Measurements from ENCODE around the gene PRPSAP1.
"Not testable (repeated sequence)": the region's sequence is repeated elsewhere in the genome, so short reads cannot be mapped to it uniquely, and the experiment has no call there.

Gene PRPSAP1

DNA sequence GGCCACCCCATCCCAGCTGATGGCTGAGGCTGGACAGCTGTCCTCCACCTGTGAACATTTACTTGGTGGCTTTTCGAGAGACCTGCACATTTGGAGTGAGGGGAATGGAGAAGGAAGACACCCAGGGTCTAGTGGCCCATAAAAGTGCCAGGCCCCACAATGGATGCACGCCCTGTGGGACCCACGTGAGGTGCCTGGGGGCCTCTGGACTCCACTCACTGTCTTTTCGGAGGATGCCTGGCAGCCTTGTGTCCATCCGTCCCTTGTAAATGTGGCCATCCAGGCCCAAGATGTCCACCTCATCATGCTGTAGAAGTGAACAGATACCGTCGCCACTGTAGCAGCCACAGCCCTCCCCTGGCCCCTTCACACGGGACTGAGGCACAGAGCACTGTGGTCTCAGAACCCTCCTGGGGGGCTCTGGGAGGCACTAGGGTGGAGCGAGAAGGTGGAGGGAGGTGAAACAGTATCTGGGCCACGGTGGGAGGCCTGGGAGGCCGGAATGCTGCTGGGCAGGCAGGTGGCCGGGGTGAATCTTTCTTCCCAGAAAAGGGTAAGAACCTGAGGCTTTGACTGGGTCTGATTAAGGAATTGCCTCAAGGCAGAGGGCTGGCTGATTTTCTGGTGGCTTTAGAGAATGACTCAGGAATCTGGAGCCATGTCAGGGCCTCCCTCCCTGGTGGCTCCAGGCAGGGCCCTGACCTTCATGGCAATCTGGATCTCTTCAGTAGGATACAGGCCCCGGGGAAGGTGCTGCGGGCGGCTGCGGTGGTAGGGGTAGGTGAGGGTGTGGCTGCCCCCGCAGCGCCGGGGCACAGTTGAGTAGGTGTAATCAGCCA is 77.0 kb downstream of the PRPSAP1 start:
- DNase-seq (ENCODE audit: low spot score): peak; percentile 40

DNA sequence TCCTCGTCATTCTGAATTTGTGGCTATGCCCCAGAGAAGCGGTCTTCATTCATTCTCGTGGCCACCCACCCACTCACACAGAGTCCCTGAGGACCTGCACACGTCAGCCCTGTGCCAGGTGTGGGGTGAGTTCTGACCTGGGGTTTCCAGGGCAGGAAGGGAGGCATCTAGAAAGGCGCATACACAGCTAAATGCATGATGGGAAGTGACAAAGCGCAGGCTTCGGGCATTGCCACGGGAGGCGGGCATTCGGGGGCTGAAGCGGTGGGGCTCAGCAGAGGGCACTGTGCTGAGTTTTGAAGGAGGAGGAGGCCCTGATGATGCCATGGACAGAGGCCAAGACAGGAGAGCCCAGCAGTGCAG is 77.7 kb downstream of the PRPSAP1 start:
- DNase-seq (ENCODE audit: low spot score): no peak

DNA sequence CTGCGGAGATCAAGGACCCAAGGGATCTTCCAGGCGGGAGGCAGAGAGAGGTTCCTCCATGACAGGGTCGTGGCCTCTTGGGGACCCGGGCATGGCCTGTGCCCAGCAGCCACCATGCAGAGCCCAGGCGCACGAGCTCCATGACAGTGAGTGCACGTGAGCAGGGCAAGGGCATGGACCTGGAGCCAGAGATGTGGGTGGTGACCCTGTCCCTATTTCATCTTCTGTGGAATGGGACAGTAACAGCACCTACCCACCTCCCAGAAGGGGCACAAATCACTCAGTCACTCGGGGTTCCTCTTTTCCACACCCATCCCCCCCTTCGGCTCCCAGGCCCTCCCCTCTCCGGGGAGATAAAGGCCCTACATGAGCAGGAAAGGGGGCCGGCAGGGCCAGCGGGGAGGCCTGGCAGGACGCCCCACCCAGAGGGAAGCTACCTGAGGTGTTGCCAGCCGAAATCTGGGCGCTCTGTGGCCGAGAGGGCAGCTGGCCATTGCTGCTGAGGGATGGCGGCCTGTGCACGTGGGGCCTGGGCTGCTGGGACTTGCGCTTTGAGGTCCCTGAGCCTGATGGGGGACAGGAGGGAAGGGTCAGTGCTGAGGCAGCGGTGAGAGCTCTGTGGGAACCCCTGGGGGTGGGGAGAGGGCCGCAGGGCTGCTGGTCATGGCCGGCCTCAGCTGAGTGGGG is 78.2 kb downstream of the PRPSAP1 start:
- DNase-seq (ENCODE audit: low spot score): no peak

DNA sequence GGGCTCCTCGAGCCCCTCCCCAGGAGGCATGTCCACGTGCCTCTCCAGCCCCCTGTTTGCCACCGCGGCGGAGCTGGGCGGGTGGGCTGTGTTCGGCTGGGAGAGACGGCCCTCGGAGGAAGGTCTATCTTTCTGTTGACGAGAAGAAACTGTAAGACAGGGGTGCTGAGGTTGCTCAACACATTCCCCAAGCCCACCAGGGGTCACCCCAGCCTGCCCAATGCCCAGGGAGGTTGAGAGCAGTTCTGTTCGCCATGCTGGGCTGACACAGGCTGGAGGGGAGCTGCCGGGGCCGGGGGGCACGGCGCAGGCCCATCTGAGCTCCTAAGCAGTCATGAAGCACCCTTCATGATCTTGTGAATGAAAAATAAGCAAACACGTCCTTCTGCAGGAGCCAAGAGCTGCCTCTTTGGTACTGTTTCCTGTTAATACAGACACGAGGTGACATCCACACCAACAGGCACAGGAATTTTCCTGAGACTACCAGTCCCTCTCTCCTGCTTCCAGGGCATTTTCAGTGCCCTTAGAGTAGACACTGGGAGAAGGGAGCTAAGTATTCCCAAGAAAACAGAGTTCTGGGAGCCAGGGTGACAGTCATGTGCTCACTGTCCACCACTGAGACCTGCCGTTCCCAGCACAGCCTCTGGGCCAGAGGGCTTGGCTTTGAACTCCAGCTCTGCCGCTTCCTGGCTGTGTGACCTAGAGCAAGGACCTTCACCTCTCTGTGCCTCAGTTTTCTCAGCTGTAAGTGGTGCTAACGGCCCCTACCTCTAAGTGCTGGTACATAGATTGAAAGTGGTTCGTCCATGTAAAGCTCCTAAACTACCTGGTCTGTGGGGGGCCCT is 79.4 kb downstream of the PRPSAP1 start:
- DNase-seq (ENCODE audit: low spot score): no peak

DNA sequence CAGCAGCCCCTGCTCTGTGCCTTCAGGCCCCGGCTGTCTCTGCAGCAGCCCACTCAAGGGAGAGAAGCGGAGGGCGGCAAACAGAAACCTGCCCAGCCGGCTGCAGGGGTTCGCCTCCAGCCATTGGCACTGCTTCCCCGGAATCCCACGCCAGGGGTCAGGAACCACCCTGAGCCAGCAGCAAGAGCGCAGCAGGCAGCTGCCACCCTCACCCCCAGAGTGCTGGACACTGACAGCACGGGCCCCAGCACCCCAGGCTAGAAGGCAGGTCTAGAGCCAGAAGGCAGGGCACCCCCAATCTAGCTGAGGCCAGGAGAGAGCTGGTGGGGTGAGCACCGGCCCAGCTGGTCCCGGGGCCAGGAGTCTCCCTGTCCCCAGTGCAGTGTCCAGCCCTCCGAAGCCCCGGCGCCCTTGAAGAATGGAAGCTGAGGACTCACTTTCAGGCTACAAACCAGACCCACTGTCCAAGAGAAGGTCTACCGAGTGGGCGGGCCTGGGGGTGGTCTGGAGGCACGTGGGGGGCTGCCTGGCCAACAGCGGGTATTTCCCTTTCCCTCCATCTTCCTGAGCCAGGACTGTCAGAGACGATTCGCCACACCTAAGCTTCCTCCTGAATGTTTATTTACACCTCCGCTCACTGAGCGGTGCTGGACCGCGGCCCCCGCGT is 80.1 kb downstream of the PRPSAP1 start:
- no peak for DNase-seq (ENCODE audit: low spot score)

DNA sequence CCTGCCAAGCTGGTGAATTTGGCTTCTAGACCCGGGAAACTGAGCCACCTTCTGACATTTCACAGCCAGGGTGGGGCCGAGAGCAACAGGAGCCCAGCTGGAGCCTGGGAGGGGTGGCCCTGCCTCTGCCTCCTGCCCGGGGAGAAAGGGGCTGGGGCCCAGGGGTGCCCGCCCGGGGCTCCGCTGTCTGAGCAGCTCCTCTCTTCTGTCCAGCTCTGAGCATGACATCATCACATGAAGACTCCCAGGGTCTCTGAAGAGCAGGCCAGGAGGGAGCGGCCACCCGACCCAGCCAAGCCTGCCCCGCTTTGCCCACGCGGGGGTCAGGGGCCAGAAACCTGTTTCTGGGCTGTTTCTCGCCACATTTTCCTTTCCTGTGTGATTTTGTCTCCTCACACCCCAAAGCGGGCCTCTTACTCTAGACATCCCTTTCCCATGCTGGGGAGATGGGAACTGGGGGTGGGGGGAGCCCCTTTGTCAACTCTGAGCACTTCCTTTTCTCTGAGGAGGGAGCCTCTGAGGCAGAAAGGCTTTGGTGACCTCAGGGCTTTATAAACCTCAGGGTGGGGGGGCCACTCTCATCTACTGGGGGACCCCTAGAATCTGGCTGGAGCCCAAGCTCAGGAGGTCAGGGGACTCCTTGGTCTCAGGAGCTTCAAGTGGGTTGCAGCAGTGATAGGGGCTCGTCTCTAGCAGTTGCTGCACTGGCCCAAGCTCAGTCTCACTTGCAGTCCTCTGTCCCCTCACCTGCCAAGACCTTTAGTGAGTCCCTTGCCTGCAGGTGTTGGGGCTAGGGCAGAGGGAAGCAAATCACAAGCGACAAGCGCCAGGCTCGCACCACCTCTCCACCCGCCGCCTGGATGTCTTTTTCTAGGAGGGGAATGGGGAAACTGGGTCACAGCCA is 80.9 kb downstream of the PRPSAP1 start:
- DNase-seq (ENCODE audit: low spot score): no peak

DNA sequence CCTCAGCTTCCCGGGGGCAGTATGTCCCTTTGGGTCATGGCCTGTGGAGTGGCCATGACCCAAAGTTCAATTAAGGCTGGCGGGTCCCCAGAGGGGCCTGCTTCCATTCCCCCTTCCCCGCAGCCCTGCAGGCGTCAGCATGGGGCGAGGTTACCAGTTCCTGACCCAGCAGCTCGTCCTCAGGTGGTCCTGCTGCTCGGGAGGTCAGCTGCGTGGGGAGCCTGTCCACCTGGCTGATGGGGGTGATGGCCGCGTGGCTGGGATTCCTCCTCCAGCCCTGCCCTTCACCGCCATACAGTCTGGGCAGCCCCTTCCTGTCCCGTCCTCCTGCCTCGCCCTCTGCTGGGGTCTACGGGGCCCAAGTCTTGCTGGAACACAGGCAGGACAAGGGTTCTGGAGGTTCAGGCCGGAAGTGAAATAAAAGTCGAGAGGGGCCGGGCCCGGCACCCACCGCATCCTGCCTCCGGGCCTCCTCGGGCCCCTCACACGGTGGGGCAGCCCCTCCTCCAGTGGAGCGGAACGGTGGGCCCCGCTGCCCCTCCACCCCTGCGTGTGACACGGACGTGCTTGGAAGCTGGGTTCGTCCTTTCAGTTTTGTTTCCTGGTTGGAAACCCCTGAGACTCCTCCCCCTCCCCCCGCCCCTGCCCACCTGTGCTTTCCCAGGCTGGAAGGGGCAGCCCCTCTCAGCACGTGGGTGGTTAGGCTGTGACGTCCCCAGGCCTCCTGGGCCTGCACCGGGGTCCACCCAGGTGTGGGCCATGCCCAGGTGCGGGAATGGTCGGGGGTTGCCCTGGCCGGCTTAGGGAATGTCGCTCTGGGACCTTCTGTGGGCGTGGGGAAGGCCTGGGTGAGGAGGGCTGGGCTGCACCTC is 81.8 kb downstream of the PRPSAP1 start:
- DNase-seq (ENCODE audit: low spot score): peak; percentile 63

DNA sequence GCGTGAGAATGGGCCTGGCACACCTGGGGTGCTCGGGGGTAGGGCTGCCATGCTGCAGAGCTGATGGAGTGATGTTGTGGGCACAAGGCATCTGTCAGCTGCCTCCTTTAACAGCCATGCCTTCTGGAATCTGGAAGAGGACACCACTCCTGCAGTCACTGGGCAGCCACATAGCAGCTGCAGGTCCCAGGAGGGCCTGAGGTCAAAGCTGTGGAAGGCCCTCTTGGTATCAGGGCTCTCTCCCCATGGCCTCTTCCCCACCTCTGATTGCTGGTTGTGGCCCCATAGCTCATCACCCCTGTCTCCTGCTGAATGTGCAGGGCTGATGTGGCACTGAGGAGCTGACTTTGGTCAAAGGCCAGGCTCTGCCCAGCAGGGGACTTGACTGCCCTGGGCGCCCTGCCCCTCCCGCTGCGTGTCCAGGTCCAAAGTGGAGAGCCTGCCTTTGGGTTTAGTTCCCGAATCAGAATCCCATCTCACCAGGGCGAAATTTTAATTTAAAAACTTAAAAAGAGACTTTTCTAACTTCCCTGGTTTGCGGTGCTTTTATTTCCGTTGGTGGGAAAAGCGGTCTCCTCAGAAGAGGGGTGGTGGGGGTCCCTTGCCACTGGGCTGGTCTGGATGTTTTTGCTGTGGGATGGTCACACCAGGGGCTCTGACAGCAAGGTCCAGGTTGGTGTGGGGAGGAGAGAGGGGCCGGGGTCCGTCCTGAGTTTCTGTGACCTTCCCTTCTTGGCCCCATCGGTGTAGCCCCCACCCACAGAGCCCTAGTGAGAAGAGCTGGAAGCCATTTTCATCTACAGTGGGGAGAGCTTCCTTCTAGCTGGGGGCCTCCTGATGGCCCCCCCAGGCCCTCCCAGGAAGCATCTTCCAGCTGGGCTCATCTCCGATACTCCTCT is 82.7 kb downstream of the PRPSAP1 start:
- DNase-seq (ENCODE audit: low spot score): no peak

DNA sequence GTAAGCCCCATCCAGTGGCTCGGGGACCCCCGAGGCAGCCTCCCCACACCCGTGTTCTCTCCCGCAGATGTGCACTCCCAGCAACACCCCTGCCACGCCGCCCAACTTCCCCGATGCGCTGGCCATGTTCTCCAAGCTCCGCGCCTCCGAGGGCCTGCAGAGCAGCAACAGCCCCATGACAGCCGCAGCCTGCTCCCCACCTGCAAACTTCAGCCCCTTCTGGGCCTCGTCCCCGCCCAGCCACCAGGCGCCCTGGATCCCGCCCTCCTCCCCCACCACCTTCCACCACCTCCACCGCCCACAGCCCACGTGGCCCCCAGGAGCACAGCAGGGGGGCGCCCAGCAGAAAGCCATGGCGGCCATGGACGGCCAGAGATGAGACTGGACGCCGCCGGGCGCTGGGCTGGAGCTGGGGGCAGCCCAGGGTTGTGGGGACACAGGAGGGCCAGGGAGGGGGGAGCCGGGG is 83.6 kb downstream of the PRPSAP1 start:
- no peak for DNase-seq (ENCODE audit: low spot score)

- no peak for DNase-seq (ENCODE audit: low spot score)
These were observed 84.4 kb downstream of the PRPSAP1 start for GRCh38 chr17:76268991-76269981.

- DNase-seq (ENCODE audit: low spot score): peak; percentile 69
These were observed 85.5 kb downstream of the PRPSAP1 start for GRCh38 chr17:76268015-76268749.

GRCh38 chr17:76267581-76268001 is 86.1 kb downstream of the PRPSAP1 start:
- not testable (repeated sequence) for DNase-seq (ENCODE audit: low spot score)

- no peak for DNase-seq (ENCODE audit: low spot score)
These were observed 86.6 kb downstream of the PRPSAP1 start for GRCh38 chr17:76267051-76267576.

DNA sequence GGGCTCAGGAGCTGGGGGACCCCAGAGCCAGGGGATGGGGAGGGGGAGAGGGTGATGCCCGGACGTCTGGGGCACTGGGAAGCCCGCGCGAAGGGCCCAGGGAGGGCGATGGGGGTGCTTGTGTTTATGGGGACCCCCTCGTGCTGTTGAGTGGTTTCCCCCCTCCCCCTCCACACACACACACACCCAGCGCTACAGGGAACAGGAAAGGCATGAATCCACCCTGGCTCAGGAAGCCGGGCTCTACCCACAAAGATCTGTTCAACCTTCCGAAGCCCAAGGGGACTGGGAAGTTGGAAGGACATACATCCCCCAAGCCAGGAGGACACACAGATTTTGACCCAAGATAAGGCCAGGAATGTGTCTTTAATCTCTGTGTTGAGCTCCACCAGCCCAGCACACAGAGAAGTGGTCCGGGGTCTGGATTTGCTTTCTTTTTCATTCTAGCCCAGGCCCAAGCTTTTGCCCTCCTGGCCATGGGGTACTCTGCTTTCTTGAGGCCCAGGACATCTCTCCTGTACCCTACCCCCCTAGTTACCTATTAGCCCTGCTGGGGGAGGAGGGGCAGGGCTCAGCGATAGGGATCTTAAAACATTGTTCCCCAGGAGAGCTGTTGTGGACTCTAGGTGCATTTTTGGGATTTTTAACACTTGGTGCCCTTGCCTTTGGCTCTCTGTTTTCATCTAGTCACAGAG is 87.3 kb downstream of the PRPSAP1 start:
- DNase-seq (ENCODE audit: low spot score): peak; percentile 23

GRCh38 chr17:76265624-76266243 is 88.0 kb downstream of the PRPSAP1 start:
- DNase-seq (ENCODE audit: low spot score): peak; percentile 41
